Skin epidermis (tissue), 12 donors: Measurements from ENCODE around the gene NKX2-1.

Source experiments
- H3K27ac ChIP-seq, 21 experiments: fragments of 200-600 bp; sonication (generic) in 11 of 21; one replicate each; pipeline ENCODE4 v1.5.0; 2020; ENCODE audit warnings: mild to moderate bottlenecking in 3 of 21, inconsistent platforms in 2 of 21, moderate library complexity in 2 of 21
- H3K4me3 ChIP-seq, 7 experiments: fragments of 200-600 bp; sonication (generic) in 2 of 7; one replicate each; pipeline ENCODE4 v1.5.0; 2020; ENCODE audit warnings: inconsistent platforms in 2 of 7, mild to moderate bottlenecking in 2 of 7, moderate library complexity in 1 of 7

Gene NKX2-1

GRCh38 chr14:36467332-36467731, 52.7 kb downstream of the NKX2-1 start:
- Histone ChIP-seq H3K27ac (no peak overlapping the region), H3K4me3 (no peak overlapping the region)
